Transverse colon (tissue), 4 donors: ENCODE results near the gene HNF1A.

Source experiments
- EP300 ChIP-seq: sonication (generic); formaldehyde crosslinking; IDR thresholded peaks from one replicate; pipeline ENCODE4 v1.6.1; 2017; ENCODE audit warnings: antibody characterized with exemption, low read depth
- POLR2AphosphoS5 ChIP-seq, 3 donors: sonication (generic); formaldehyde crosslinking; IDR thresholded peaks; one replicate each; pipeline ENCODE4 v1.6.1; 2016; ENCODE audit warnings: antibody characterized with exemption in 3 of 3
- TF ChIP-seq, protein P1 (sequence below), 5 experiments: fragments of 200-600 bp in 3 of 5; fragments of 450-650 bp in 2 of 5; sonication (generic) in 3 of 5; IDR thresholded peaks; 1 replicate in 2 of 5; 2 replicates in 3 of 5; pipeline ENCODE4 v1.5.1; 2016 to 2017; ENCODE audit warnings: antibody characterized with exemption in 5 of 5, inconsistent platforms in 3 of 5, mild to moderate bottlenecking in 2 of 5, moderate library complexity in 1 of 5

DNA sequence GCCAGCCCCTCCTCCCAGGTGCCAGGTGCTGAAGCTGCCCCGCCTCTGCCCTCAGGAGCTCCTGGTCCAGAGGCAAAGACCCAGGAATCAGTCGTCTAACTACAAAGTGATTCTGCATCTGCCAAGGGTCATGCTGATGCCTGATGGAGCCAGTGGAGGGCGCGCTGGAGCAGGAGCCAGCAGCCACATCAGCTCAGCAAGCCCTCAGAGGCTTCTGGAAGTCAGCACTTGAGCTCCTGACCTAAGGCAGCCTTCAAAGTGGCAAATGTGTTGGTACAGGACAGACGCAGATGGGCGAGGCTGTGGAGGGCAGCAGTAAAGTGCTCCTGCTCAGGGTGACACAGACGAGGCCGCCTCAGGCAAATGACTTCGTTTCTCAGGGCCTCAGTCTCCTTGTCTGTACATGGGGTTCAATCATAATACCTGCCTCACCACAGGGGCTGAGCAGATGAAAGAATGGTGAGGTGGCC is 27.0 kb downstream of the HNF1A start:
- TF ChIP-seq, protein P1, sequence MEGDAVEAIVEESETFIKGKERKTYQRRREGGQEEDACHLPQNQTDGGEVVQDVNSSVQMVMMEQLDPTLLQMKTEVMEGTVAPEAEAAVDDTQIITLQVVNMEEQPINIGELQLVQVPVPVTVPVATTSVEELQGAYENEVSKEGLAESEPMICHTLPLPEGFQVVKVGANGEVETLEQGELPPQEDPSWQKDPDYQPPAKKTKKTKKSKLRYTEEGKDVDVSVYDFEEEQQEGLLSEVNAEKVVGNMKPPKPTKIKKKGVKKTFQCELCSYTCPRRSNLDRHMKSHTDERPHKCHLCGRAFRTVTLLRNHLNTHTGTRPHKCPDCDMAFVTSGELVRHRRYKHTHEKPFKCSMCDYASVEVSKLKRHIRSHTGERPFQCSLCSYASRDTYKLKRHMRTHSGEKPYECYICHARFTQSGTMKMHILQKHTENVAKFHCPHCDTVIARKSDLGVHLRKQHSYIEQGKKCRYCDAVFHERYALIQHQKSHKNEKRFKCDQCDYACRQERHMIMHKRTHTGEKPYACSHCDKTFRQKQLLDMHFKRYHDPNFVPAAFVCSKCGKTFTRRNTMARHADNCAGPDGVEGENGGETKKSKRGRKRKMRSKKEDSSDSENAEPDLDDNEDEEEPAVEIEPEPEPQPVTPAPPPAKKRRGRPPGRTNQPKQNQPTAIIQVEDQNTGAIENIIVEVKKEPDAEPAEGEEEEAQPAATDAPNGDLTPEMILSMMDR (IDR thresholded peaks at IDR 0.05): peak; percentile 53 to 77 (median 65)
- TF ChIP-seq POLR2AphosphoS5 (IDR thresholded peaks at IDR 0.05) (peak in 2 of 3 donors; percentile 18 to 22), EP300 (no peak)
